GM19351 (cell line): ENCODE results near the gene SIRPB1.
"Not testable (repeated sequence)": the region's sequence is repeated elsewhere in the genome, so short reads cannot be mapped to it uniquely, and the experiment has no call there.

Experiments
- ATAC-seq: cut with Tn5 transposase; IDR thresholded peaks from one replicate; pipeline ENCODE4 v1.9.1; 2021; ENCODE audit warnings: mild to moderate bottlenecking, moderate library complexity; ENCODE audit not compliant: unreplicated experiment

The SIRPB1 gene

DNA sequence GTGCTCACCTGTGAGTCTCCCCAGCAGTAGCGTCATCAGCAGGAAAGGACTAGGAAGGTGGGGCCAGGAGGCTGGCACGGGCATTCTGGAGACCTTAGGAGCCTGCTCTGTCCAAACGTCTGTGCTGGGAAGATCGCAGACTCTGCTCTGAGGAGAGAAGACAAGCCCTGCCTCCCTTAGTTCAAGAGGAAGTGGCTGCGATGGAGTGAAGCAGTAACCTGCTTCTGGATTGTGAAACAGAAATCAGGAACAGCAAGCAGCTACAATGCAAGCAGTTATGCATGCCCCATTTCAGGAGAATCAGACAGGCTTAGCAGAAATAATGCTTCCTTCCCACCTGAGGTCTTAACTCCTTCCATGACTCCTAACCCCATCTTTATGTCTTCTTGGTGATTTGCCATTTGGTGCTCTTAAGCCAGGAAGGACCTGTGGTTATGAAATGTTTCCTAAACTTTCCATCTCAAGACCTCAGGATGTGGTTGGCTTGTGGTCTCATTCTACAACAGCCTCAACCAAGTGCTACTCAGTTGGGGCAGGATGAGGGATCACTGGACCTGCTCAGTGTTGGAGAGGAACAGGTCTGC lies at the start of gene SIRPB1:
Gene SIRPB1 (minus strand): TSS at position 149 of the 584 bp plus-strand sequence. CDS start 65 bp downstream, at position 84.
- no peak for ATAC-seq

DNA sequence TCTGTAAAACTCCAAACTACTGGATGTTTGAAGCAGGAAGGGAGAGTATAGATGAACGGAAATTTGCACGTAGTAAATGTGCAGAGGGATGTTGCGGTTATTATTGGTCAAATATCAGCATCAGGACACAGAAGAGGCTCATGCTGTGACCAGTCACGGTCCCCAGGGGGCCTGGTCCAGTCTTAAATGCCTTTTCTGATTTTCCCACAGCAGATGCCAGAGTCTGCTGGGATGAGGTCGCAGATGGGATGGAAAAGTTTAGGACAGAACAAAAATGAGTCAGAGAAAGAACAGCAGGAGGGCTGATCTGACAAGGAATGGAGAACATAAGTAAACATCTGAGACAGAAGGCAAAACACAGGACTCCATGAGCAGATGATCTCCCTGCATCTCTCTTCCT lies 49.5 kb upstream of the SIRPB1 start:
- no peak for ATAC-seq

DNA sequence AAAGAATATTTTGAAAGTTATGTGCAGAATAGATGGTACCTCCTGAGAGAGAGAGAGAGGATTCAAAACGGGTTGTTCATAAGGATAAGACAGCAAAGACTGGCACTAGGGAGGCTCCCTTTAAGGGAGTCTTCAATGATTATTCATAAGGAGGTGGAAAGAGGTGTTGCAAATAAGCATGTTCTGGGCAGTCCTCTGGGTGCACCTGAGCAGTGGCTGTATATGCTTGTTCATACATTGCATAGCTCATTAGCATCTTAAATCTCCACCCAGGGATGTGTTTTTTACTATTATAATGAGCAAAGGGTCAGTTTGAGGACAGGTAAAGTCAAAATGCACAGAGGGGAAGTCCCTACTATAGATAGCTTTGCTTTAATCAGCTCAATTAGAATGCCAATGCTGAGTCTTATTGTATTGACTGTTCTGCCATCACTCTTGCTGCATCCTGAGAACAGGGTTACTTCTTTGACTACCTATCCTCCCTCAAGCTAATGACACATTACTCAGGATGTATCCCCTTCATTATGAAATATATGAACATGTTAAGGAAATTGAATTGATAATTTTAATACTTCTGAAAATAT lies 47.8 kb upstream of the SIRPB1 start:
- ATAC-seq: no peak

DNA sequence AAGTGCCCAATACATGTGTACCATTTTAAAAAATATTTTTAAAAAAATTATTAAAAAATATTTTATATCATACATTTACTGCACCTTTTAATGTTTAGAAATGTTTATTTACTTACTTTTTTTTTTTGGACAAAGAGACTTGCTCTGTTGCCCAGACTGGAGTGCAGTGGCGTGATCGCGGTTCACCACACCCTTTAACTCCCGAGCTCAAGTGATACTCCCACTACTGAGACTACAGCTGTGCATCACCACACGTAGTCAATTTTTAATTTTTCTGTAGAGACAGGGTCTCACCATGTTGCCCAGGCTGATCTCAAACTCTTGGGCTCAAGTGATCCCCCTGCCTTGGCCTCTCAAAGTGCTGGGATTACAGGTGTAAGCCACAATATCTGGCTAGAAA lies 47.0 kb upstream of the SIRPB1 start:
- ATAC-seq: no peak

DNA sequence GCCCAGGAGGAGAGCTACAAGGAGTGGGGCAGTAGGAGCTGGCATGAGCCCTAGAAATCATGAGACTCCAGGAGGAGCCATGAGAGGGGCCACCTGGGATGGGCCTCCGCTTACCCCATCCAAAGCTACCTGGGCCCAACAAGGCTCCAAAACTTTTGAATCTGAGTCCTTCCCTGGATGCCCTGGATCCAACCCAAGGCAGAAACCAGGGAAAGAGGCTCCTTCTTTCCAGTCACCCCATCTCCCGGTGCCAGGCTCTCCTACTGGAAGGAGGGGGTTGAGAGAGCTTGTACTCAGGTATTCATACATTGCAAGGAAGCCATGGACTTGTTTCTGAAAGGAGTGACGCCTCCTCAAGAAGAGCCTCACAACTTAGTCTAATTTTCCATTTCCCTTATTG lies 45.5 kb upstream of the SIRPB1 start:
- no peak for ATAC-seq

DNA sequence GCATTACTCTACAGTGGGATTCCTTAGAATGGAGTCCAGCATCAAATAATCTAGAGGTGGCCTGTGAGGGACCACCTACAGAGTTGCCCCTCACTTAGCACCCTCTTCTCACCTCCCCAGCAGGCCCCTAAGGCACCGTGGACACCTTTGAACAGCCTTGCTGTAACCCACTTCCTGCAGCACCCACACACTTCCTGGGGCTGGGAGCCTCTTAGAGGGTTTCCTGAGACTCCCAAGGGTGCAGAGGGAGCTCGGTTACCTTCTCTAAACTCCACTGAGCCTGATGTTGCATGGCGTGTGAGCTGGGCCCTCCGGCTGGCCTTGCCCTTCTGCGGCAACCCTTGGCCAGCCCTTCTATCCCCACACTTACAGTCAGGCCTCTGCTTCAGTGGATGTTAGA lies 45.1 kb upstream of the SIRPB1 start:
- ATAC-seq: no peak

DNA sequence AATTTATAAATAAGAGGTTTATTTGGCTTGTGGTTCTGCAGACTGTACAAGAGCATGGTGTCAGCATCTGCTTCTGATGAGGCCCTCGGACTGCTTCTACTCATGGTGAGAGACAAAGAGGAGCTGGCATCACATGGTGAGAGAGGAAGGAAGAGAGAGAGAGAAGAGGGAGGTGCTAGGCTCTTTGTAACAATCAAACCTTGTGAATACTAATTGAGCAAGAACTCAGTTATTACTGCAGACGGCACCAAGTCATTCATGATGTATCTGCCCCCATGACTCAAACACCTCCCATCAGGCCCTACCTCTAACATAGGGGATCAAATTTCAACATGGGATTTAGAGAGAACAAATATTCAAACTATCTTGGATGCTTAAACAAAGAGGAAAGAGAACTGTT lies 44.1 kb upstream of the SIRPB1 start:
- no peak for ATAC-seq

DNA sequence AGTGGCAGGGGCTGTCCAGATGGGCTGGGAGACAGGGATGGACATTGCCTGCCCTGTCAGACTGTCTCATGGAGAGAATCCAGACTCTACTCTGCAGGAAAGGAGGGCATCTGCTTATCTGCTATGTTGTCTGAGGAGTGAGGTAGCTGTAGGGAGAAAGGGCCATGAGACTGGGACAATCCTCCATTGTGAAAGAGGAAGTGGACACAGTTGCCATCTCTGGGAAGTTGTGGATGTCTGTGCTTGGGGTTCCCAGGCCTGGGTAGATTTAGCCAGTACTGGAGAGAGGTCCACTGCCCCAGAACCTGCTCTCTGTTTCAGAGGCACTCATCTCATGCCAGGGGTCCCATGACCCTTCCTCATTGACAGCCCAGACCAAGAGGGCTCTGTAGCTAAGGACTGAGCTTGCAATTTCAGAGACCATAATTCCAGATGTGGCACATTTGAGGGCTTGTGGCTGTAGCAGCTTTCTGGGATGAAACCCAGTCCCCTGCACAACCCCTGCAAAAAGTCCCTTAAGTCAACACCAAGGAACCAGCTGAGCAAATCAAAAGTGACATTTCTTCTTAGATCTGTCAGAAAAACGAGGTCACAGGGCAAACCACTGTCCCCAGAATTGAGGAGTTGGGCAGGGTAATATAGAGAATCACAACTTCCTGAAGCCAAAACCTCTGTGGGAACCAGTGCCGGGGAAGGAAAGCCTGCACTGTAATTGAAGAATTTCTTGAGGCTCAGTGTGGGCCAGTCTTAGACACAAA lies 41.9 kb upstream of the SIRPB1 start:
- ATAC-seq: no peak

DNA sequence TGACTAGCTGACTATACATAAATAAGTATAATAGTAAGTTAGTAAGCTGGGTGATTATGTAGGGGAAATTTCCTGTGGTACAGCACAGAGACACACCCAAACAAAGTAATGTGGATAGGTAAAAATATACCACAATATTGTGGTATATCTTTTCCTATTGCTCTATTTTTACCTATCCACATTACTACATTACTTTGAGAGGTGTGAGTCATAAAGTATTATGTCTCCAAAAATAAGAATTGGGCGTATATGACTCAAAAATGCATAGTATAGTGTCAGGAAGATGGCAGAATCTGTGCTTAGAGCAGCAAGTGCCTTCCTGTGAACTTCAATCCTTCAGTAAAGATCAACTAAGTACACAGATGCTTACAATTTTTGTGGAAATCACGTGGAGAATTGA lies 40.4 kb upstream of the SIRPB1 start:
- ATAC-seq: no peak

DNA sequence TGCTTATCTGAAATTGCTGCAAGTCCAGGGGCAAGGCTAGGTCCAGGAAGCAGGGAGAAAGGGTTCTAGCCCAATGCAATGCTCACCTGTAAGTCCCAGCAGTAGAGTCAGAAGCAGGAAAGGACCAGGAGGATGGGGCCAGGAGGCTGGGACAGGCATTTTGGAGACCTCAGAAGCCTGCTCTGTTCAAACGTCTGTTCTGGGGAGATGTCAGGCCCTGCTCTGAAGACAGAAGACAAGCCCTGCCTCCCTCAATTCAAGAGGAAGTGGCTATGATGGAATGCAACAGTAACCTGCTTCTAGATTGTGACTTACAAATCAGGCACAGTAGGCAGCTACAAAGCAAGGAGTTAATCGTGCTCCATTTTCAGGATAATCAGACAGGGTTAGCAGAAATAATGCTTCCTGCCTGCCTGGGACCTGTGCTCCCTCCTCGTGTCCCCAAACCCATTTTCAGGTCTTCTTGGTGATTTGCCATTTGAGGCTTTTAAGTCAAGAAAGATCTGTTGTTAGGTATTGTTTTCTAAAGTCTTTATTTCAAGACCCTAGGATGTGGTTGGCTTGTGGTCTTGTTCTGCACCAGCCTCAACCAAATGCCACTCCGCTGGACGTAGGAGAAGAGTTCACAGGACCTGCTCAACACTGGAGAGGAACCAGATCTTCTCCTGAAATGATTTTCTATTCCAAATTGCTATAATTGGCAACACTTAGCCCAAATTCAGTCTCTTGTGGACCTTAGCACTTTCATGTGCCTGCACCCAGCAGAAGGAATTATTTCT lies 37.9 kb upstream of the SIRPB1 start, which contains the start of gene SIRPG:
Gene SIRPG (minus strand): TSS at position 224 of the 779 bp plus-strand sequence. CDS start 65 bp downstream, at position 159.
- no peak for ATAC-seq

DNA sequence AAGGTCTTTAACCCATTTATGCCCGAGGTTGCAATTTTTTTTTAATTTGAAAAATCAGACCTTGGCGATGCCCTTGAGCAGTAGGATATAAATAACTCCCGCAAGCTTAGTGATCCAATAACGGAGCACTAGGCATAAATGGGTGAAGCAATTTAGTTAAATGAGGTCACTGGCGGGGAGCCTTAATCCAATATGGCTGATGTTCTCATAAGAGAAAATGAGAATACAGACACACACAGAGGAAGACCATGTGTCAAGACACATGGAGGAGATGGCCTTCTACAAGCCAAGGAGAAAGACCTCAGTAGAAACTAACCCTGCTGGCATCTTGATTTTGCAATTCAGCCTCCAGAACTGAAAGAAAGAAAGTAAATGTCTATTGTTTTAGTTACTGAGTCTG lies 37.0 kb upstream of the SIRPB1 start:
- ATAC-seq: no peak

DNA sequence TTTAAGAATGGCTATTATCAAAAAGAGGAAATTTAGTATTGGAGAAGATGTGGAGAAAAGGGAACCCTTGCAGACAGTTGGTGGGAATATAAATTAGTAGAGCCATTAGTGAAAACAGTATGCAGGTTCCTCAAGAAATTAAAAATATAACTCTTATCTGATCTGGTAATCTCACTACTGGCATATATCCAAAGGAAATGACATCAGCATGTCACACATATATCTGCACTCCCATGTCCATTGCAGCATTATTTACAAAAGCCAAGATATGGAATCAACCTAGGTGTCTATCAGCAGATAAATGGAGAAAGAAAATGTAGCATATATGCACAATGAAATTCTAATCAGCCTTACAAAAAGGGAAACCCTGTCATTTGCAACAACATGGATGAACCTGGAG lies 35.2 kb upstream of the SIRPB1 start:
- ATAC-seq: no peak

DNA sequence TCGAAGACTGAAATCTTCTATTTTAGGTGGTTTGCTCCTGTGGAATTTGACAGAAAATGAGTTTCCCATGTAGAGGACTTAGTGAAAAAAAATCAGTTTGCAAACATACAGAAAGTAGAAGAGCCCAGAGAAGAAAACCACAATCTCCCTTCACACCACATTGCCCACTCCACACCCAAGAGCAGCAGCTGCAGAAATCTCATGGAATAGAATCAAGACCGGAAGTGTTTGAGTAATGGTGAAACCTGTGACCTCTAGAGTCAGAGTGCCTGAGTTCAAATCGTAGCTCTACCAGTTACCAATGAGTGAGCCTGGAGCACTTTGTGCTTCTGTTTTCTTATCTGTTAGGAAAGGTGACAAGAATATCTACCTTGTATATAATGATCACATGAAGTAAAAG lies 33.2 kb upstream of the SIRPB1 start:
- no peak for ATAC-seq

DNA sequence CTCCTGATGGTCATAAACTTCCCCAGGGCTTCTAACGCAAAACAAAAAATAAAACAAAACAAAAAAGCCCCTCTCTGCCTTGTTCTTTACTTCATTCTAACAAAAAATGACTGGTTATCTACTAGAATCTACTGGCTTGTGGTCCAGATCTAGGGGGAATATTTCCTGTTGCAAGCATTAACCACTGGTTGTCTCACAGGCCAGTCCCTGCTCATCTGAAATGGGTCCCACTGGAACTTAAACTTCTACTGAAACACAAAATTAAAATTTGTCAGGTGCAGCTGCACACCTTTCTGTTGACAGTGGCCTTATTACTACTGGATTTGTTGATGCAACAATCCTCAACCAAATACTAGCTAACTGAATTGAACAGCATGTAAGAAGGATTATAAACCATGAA lies 32.3 kb upstream of the SIRPB1 start:
- no peak for ATAC-seq

DNA sequence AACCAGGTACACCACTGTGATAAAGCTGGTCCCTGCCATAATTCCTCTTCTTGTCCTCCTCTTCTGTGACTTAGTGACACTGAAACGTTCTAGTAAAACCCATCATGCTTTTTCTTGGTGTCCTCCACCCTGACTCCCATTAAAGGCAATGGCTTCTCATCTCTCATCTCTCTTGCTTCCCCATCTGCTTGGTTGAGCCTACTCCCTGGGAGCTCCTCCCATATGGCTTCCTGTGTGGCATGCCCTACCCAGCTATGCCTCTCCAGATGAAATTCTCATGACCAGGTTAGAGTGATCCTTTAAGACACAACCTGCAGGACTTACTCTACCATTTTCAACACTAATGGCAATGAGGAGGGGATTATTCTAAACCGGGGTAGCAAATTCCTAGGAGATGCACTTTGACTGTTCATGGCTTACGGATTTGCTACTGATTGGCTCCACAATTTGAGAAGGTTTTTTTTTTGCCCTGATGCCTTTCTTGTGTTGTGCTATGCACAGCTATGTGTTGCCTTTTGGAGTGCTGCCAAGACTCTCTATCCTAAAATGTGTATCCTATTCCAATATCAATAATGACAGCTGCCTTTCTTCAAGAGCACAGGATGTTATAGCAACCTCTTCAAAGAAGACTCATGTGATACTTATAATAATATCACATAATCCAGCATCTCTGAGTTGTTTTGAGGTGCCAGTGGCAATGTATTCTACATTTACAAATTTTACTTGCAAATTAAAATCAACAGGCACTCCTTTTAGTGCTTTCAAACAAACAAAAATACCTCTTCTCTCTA lies 31.7 kb upstream of the SIRPB1 start:
- no peak for ATAC-seq

DNA sequence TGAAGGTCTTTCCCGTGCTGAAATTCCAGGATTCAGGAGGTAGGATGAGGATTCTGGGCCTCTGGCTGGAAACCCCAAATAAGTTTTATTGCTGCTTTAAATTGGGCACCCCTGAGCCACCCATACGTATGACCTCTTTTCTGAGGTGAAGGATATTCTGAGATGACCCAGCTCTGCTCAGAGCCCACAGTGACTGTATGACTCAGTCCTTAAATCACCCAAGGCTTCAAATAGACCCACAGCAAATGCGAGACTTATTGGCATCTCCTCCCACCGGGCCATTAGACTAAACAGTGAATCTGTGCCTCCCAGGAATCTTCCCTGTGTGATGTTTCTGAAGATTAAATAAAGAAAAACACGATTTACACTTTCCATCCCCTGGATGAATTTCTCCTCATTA lies 28.3 kb upstream of the SIRPB1 start:
- no peak for ATAC-seq

DNA sequence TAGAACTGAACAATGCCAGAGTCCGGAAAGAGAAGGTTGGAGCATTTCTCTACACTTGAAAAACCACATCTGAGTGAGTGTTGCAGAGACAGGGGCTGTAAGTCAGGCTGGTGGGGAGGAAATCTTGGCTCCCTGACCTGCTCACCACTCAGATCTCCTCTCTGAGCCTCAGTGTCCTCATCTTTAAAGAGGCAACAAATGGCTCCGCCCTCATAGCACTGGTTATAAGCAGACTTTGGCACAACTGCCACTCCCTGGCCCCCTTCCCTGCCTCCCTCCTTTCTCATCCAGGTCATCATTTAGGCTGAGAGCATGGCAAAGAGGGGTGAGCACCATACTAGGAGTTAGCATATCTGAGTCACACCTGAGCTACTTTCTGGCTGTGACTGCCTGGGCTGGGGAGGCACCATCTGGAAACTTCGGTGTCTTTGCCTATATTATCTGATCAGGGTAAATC lies 27.2 kb upstream of the SIRPB1 start:
- ATAC-seq: no peak

DNA sequence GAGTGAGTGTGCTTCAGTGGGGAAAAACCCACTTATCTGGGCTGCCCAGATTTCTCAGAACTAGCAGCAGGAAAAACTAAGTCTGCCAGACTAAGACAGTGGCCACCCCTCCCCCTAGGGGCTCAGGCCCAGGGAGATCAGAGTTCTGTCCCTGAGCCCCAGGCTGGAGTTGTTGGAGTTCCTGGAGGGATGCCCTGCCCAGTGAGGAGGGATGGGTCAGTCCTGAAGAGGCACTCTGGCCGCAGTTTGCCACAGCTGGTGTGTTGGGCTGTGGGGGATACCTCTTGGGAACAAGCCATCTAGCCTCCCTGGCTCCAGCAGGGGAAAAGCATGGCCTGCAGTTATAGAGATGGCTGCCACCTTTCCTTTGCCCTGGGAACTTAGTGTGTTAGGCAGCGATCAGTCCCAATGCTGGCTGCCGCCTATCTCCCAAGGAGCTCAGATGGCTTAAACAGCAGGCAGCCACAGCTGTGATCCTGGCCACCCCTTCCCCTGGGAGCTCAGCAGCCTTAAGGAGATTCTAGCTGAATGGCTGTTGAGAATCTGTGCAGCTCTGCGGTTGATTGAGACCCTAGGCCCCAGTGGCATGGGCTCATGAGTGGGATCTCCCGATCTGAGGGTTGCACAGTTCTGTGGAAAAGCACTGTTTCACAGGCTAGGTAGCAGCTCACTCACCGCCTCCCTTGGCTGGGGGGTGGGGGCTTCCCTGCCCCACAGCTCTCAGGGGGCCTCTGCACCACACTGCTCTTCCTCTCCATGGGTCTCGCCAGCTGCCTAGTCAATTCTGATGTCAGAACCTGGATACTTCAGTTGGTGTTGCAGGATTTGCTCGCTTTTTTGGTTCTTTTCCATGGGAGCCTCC lies 24.5 kb upstream of the SIRPB1 start:
- ATAC-seq: no peak

DNA sequence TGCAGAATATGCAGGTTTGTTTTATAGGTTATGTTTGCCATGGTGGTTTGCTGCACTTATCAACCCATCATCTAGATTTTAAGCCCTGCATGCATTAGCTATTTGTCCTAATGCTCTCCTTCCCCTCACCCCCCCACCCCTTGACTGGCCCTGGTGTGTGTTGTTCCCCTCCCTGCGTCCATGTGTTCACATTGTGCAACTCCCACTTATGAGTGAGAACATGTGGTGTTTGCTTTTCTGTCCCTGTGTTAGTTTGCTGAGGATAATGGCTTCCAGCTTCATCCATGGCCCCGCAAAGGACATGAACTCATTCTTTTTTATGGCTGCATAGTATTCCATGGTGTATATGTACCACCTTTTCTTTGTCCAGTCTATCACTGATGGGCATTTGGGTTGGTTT lies 18.8 kb upstream of the SIRPB1 start:
- not testable (repeated sequence) for ATAC-seq

DNA sequence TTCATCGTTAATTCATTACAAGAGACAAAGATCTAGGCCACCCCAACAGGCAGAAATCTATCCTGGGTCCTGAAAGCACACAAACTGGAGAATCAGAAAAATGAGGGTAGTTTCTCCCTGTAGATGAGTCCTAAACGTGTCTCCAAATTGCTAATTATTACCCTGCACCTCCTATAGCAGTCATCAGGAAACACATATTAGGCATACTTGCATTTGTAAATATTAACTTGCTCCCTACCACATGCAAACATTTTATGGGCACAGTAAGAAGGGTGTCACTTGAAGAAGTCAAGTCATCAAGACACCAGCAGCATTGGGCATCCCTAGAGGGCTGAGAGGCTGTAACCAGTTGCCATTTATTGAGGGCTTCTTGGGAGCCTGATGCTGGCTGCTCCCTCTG lies 17.9 kb upstream of the SIRPB1 start:
- ATAC-seq: no peak
